ENCODE results near the gene AGAP1. TPM values are rescaled to one million over a fixed set of nuclear protein-coding genes. Genes with fewer than 3 reads are reported as not detected.

The AGAP1 gene
- total RNA-seq, 4 donors from 2014 or later = 33.7 to 55.2 (median 37.5) TPM

DNA sequence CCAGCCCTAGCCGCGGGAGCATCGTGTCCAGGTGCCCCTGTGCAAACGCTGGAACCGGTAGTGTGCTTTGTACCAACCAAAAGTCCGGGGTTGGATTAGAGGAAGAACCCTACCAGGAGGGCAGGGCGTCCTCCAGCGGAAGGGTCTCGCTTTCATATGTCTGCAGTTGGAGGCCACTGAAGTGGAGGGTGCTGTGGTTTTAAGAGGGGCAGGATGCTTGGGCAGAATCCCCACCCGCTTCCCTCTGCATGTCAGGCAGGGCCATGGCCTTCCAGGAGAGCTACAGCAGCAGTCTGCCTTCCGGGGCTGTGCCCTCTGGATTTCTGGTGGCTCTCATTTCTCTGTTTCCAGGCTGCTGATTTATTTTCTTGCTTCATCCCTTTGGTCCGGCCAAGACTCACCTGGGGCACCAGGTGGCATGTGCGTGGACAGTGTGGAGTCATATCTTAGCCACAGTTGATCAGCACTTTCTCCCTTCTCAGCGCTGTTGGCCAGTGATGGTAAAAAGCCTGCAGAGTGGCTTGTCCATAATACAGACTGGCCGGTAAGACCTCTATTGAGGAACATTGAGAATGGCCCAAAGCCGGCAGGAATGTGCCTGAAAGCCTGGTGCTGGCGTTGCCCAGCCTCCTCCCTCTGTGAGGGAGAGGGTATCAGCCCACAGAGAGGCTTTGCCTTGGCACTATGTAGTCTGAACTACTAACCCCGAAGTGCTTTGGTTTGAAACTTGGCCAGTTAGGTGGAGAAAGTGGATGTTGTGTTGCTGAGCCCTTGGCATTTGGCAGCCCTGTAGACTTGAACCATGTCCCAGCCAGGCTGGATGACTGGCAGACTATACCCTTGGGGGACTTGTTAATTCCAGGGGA, 1.8 kb downstream of the AGAP1 start:
- ATAC-seq = no peak
- H3K4me1 ChIP-seq = peaks cover 0 to 47% (median 21%) of the 10 kb centered on the region in 3 donors
- H3K27me3 ChIP-seq = no peaks in the 10 kb centered on the region
- H3K36me3 ChIP-seq = no peaks in the 10 kb centered on the region
- TF ChIP-seq, protein P1, sequence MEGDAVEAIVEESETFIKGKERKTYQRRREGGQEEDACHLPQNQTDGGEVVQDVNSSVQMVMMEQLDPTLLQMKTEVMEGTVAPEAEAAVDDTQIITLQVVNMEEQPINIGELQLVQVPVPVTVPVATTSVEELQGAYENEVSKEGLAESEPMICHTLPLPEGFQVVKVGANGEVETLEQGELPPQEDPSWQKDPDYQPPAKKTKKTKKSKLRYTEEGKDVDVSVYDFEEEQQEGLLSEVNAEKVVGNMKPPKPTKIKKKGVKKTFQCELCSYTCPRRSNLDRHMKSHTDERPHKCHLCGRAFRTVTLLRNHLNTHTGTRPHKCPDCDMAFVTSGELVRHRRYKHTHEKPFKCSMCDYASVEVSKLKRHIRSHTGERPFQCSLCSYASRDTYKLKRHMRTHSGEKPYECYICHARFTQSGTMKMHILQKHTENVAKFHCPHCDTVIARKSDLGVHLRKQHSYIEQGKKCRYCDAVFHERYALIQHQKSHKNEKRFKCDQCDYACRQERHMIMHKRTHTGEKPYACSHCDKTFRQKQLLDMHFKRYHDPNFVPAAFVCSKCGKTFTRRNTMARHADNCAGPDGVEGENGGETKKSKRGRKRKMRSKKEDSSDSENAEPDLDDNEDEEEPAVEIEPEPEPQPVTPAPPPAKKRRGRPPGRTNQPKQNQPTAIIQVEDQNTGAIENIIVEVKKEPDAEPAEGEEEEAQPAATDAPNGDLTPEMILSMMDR (IDR thresholded peaks at IDR 0.05) = no peak
- TF ChIP-seq EP300 (IDR thresholded peaks at IDR 0.05) = no peak
- TF ChIP-seq POLR2AphosphoS5 (IDR thresholded peaks at IDR 0.05) = no peak
- no peak for TF ChIP-seq POLR2A (IDR thresholded peaks at IDR 0.05)
- H3K27ac ChIP-seq = peak overlapping the region in 3 of 4 donors; percentile 77 to 85 (median 83)
- WGBS, 2 donors (ENCODE audit: low coverage in 1 of 2) = 39 to 62% methylated on average over 3 to 6 of the region's 18 CpGs
- H3K9me3 ChIP-seq = peaks cover 0 to 12% (median 0%) of the 10 kb centered on the region in 3 donors
- H3K4me3 ChIP-seq = peak overlapping the region; percentile 60 to 71

DNA sequence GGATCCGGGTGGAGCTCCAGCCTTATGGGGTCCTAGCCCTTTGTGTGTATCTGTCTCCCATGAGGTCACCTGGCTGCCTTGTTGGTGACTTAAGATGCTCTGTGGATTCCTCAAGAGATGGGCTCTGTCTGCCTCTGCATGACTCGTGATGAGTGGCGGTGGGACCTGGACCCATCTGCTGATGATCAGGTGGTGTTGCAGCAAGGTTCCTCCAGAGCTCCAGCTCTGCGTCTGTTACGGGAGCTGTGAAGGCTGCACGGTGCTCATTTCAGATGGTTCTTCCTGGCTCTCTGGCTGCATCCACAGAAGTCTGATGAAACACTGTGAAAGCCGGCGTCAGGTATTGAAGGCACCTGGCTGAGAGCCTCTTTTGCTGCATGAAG, 2.4 kb downstream of the AGAP1 start:
- TF ChIP-seq EP300 (IDR thresholded peaks at IDR 0.05) = no peak
- TF ChIP-seq, protein P1 (IDR thresholded peaks at IDR 0.05) = no peak
- no peak for TF ChIP-seq POLR2A (IDR thresholded peaks at IDR 0.05)
- no peak for TF ChIP-seq POLR2AphosphoS5 (IDR thresholded peaks at IDR 0.05)
- 93 to 96% methylated on average over 3 to 4 of the region's 8 CpGs for WGBS, 2 donors (ENCODE audit: low coverage in 1 of 2)
- no peak for ATAC-seq
- Histone ChIP-seq H3K4me3 (peak overlapping the region in 1 of 2 donors; percentile 71), H3K9me3 (peaks cover 0 to 12% (median 0%) of the 10 kb centered on the region in 3 donors), H3K27me3 (no peaks in the 10 kb centered on the region), H3K36me3 (no peaks in the 10 kb centered on the region), H3K4me1 (peaks cover 0 to 53% (median 21%) of the 10 kb centered on the region in 3 donors), H3K27ac (no peak overlapping the region)

DNA sequence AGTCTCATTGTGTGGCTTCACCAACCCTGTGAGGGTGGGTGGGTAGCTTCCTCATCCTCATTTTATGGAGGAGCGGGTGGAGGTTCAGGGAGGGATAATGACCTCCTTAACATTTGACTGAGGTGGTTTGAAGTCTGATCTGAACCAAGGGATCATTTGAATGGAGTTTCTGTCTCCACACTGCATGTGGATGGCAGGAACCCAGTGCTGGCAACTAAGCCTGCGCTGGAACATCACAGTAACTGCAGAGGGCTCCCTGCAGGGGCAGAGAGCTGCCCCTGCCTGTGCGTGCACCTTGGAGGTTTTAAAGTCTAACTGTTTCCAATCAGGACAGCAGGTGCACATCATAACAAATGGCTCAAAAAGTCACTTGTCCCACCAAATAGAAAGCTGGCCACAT, 3.3 kb downstream of the AGAP1 start:
- Histone ChIP-seq H3K27ac (no peak overlapping the region), H3K9me3 (peaks cover 0 to 4% (median 0%) of the 10 kb centered on the region in 3 donors), H3K36me3 (no peaks in the 10 kb centered on the region), H3K4me3 (no peak overlapping the region), H3K27me3 (no peaks in the 10 kb centered on the region), H3K4me1 (peaks cover 0 to 62% (median 21%) of the 10 kb centered on the region in 3 donors)
- 79 to 100% methylated on average over 1 to 3 of the region's 3 CpGs for WGBS, 2 donors (ENCODE audit: low coverage in 1 of 2)
- no peak for TF ChIP-seq POLR2A (IDR thresholded peaks at IDR 0.05)
- TF ChIP-seq, protein P1 (IDR thresholded peaks at IDR 0.05) = no peak
- no peak for TF ChIP-seq POLR2AphosphoS5 (IDR thresholded peaks at IDR 0.05)
- TF ChIP-seq EP300 (IDR thresholded peaks at IDR 0.05) = no peak
- no peak for ATAC-seq

DNA sequence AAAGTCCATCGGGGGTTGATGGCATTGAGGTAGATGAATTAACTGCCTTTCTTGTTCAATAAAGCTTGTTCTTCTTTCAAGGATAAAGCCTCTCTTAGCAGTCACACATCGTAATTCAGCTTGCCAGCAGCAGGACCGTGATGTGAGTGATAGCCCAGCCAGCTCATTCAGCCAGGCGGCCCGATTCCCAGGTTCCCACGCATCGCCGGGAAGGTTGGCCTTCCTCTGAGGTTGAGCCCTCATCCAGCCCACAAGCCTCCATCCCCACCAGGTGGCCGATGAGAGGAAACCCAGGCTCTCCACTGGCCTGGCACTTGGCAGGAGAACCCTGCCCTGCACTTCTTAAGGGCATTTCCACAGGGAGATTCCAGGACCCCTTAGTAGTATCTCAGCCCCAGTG, 4.7 kb downstream of the AGAP1 start:
- H3K4me1 ChIP-seq = peaks cover 0 to 67% (median 16%) of the 10 kb centered on the region in 3 donors
- 81 to 100% methylated on average over 2 to 5 of the region's 9 CpGs for WGBS, 2 donors (ENCODE audit: low coverage in 1 of 2)

More for the DNA sequence above, 4.7 kb downstream of the AGAP1 start:
- TF ChIP-seq POLR2AphosphoS5 (IDR thresholded peaks at IDR 0.05) (no peak), POLR2A (IDR thresholded peaks at IDR 0.05) (no peak), EP300 (IDR thresholded peaks at IDR 0.05) (no peak)
- TF ChIP-seq, protein P1 (IDR thresholded peaks at IDR 0.05) = no peak
- ATAC-seq = no peak
- Histone ChIP-seq H3K27me3 (no peaks in the 10 kb centered on the region), H3K4me3 (no peak overlapping the region), H3K36me3 (no peaks in the 10 kb centered on the region), H3K9me3 (no peaks in the 10 kb centered on the region), H3K27ac (no peak overlapping the region)
